ENCODE data around the gene NTNG2.

- TF ChIP-seq MYC (IDR thresholded peaks at IDR 0.05; ENCODE audit: low read depth, low read length) (no peak), CTCF (IDR thresholded peaks at IDR 0.05; ENCODE audit: extremely low read depth in 1 of 2, insufficient read depth in 1 of 2, low read depth in 1 of 2, low read length in 2 of 2) (no peak), EZH2 (IDR thresholded peaks at IDR 0.05; ENCODE audit: borderline replicate concordance, low read depth, low read length, severe bottlenecking) (no peak), POLR2A (IDR thresholded peaks at IDR 0.05; ENCODE audit: low read depth, low read length) (no peak)
Observed at GRCh38 chr9:132155568-132155895, 6.3 kb upstream of the NTNG2 start.
